Measurements from ENCODE around the gene ZBTB21. TPM values are rescaled to one million over a fixed set of nuclear protein-coding genes. Genes with fewer than 3 reads are reported as not detected.

Gene ZBTB21
- total and polyA plus RNA-seq, 10 donors, result 1.9 to 21.7 (median 14.0) TPM

Other genes starting within 250 kb of the ZBTB21 start
- gene RIPK4, start 243.3 kb downstream of the ZBTB21 start, total RNA-seq, result not detected
- gene RIPK4, start 243.3 kb downstream of the ZBTB21 start, polyA plus RNA-seq, result under 1 TPM; 0.02 to 0.06 (median 0.06) TPM
- 10 to 100 TPM in 6 of 7 donors, 1 to 10 TPM in 1; 8.4 to 18.0 (median 12.2) TPM for gene PRDM15, start 131.0 kb downstream of the ZBTB21 start, total RNA-seq
- 1 to 10 TPM; 4.4 to 6.5 (median 6.0) TPM for gene PRDM15, start 131.0 kb downstream of the ZBTB21 start, polyA plus RNA-seq
- 100 to 1,000 TPM in 4 of 7 donors, 10 to 100 TPM in 3; 74.0 to 163 (median 105) TPM for gene C2CD2, start 56.3 kb downstream of the ZBTB21 start, total RNA-seq
- 10 to 100 TPM; 12.9 to 30.3 (median 18.0) TPM for gene C2CD2, start 56.3 kb downstream of the ZBTB21 start, polyA plus RNA-seq
- under 1 TPM in 5 of 7 donors, not detected in 2; 0.09 to 0.85 (median 0.28) TPM for gene UMODL1, start 61.0 kb upstream of the ZBTB21 start, total RNA-seq
- under 1 TPM in 2 of 3 donors, not detected in 1; 0.02 to 0.03 TPM for gene UMODL1, start 61.0 kb upstream of the ZBTB21 start, polyA plus RNA-seq
- gene ABCG1, start 208.8 kb upstream of the ZBTB21 start, total RNA-seq, result 100 to 1,000 TPM in 5 of 7 donors, 10 to 100 TPM in 2; 76.7 to 143 (median 103) TPM
- 10 to 100 TPM; 14.6 to 17.0 (median 15.6) TPM for gene ABCG1, start 208.8 kb upstream of the ZBTB21 start, polyA plus RNA-seq

Measured in spleen (tissue), 10 donors.